Measurements from ENCODE around the gene HNF4A. TPM values are rescaled to one million over a fixed set of nuclear protein-coding genes. Genes with fewer than 3 reads are reported as not detected.

The HNF4A gene
- total RNA-seq, 2 experiments from 2014 or later, result not detected

Small RNAs within 50 kb of the gene (microRNA-seq; reads per million reads assigned to microRNA genes)
- gene MIR3646 (ENCODE audit: borderline replicate concordance), result not detected

Other genes starting within 250 kb of the HNF4A start
- gene JPH2, start 168.5 kb upstream of the HNF4A start, total RNA-seq, result under 1 TPM; 0.07 TPM
- gene OSER1, start 144.9 kb upstream of the HNF4A start, total RNA-seq, result 10 to 100 TPM; 19.9 to 22.5 TPM
- under 1 TPM; 0.74 to 0.89 TPM for gene GDAP1L1, start 108.4 kb upstream of the HNF4A start, total RNA-seq
- 1 to 10 TPM; 2.1 to 2.2 TPM for gene FITM2, start 44.5 kb upstream of the HNF4A start, total RNA-seq
- gene R3HDML, start 18.7 kb upstream of the HNF4A start, total RNA-seq, result not detected
- gene TTPAL, start 120.2 kb downstream of the HNF4A start, total RNA-seq, result 10 to 100 TPM; 18.3 to 21.5 TPM
- 10 to 100 TPM; 51.9 to 58.5 TPM for gene SERINC3, start 166.4 kb downstream of the HNF4A start, total RNA-seq
- 1 to 10 TPM; 4.5 to 4.6 TPM for gene PKIG, start 226.9 kb downstream of the HNF4A start, total RNA-seq